Right renal pelvis (tissue), 4 donors: ENCODE results near the gene RTN4RL2. TPM values are rescaled to one million over a fixed set of nuclear protein-coding genes. Genes with fewer than 3 reads are reported as not detected.

Source experiments
- DNase-seq, 4 donors: peaks; one replicate each; pipeline ENCODE4 v3.0.0-alpha.2; 2013; ENCODE audit warnings: low read depth in 4 of 4, low spot score in 3 of 4, missing footprints in 1 of 4
- polyA plus RNA-seq, 4 donors: library from polyadenylated mRNA; unstranded; fragments of 120-200 nt; gene quantifications; one replicate each; pipeline ENCODE4 v1.2.1, GENCODE V29; 2013; ENCODE audit not compliant: insufficient read length in 4 of 4

Gene RTN4RL2
- polyA plus RNA-seq, result 1 to 10 TPM; 2.8 to 4.3 (median 3.2) TPM

- DNase-seq, result no peak
Observed at GRCh38 chr11:57460022-57460757, at the start of gene RTN4RL2. Gene RTN4RL2 (plus strand): TSS chr11:57460528. CDS start chr11:57460866, 338 bp downstream.

- DNase-seq, result no peak
Observed at GRCh38 chr11:57413681-57414080, 46.6 kb upstream of the RTN4RL2 start.

GRCh38 chr11:57414612-57415212, 45.6 kb upstream of the RTN4RL2 start:
- no peak for DNase-seq

GRCh38 chr11:57416436-57416835, 43.9 kb upstream of the RTN4RL2 start:
- DNase-seq, result no peak

GRCh38 chr11:57417056-57417455, 43.3 kb upstream of the RTN4RL2 start:
- DNase-seq, result no peak

- DNase-seq, result no peak
Observed at GRCh38 chr11:57418131-57418530, 42.2 kb upstream of the RTN4RL2 start.

- no peak for DNase-seq
Observed at GRCh38 chr11:57419146-57419545, 41.2 kb upstream of the RTN4RL2 start.

GRCh38 chr11:57421066-57421465, 39.3 kb upstream of the RTN4RL2 start:
- no peak for DNase-seq

- DNase-seq, result no peak
Observed at GRCh38 chr11:57421805-57422204, 38.5 kb upstream of the RTN4RL2 start.

GRCh38 chr11:57422669-57423068, 37.7 kb upstream of the RTN4RL2 start:
- no peak for DNase-seq

- no peak for DNase-seq
Observed at GRCh38 chr11:57424137-57424791, 36.1 kb upstream of the RTN4RL2 start.

GRCh38 chr11:57424792-57425564, 35.4 kb upstream of the RTN4RL2 start:
- DNase-seq, result no peak

GRCh38 chr11:57425565-57426438, 34.5 kb upstream of the RTN4RL2 start:
- DNase-seq, result no peak

- no peak for DNase-seq
Observed at GRCh38 chr11:57426439-57426928, 33.8 kb upstream of the RTN4RL2 start.

GRCh38 chr11:57426929-57427726, 33.2 kb upstream of the RTN4RL2 start, which contains the start of gene SLC43A3:
Gene SLC43A3 (minus strand): TSS chr11:57427121. CDS start chr11:57426172, 949 bp downstream.
- peak; percentile 16 to 42 (median 34) for DNase-seq

GRCh38 chr11:57427727-57428082, 32.6 kb upstream of the RTN4RL2 start:
- DNase-seq, result no peak

GRCh38 chr11:57428643-57429042, 31.7 kb upstream of the RTN4RL2 start:
- no peak for DNase-seq

- DNase-seq, result no peak
Observed at GRCh38 chr11:57429946-57430345, 30.4 kb upstream of the RTN4RL2 start.

GRCh38 chr11:57430952-57431351, 29.4 kb upstream of the RTN4RL2 start:
- DNase-seq, result no peak
